Measurements from ENCODE around the gene ITGB8. TPM values are rescaled to one million over a fixed set of nuclear protein-coding genes. Genes with fewer than 3 reads are reported as not detected.

Gene ITGB8
- total RNA-seq, 3 donors from 2014 or later, result 0.10 to 0.19 (median 0.11) TPM

DNA sequence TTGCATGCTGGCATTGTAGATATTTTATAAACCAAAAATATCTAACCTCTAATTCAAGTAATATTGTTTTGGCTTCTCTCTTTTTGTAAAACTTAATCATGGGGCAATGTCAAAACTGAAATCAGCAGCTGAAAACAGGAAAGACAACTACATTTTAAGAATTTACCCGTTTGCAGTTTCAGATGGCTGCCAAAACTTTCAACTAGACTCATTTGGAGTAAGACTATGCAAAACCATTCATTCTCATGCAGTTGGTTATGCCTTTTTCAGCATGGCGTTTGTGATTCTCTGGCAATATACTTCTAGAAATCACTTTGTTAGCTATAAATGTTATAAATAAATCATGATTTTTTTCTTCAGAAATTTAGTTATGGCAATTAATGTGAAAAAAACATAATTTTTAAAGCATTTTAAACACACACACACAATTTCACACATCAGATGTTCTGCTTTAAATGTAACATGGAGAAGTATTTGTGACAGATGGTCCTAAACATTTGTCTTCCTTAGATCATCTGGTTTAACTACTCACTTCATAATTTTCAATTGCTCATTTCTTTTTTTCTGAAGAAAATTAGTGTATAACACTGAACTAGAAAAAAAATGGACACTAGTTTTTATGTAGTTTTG is 116.4 kb downstream of the ITGB8 start:
- Mint-ChIP-seq H3K4me1 (ENCODE audit: low read depth) (no peaks in the 10 kb centered on the region), H3K27me3 (ENCODE audit: low read depth) (no peaks in the 10 kb centered on the region), H3K4me3 (no peak overlapping the region), H3K9me3 (peaks cover 8% of the 10 kb centered on the region), H3K36me3 (ENCODE audit: insufficient read depth) (no peaks in the 10 kb centered on the region)
- ATAC-seq, result no peak
- DNase-seq, result no peak

DNA sequence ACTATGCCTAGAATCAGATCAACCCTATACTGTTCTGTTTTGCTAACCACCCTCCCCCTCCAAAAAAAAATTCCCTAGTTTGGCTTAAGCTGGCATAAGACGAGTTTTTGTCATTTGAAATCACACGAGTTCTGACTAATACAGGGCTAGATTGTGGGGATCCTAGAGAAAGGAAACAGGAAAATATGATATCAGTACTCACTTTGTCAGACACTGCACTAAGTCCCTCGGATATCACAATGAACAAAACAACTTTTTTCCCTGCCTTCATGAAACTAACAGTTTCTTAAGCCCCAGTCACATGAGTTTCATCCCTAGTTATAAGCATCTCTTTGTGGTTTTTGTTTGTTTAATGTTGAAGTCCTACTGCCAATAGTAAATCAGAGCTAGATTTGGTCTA is 118.5 kb downstream of the ITGB8 start:
- Mint-ChIP-seq H3K4me1 (ENCODE audit: low read depth) (no peaks in the 10 kb centered on the region), H3K27me3 (ENCODE audit: low read depth) (no peaks in the 10 kb centered on the region), H3K4me3 (no peak overlapping the region), H3K9me3 (peaks cover 8% of the 10 kb centered on the region), H3K36me3 (ENCODE audit: insufficient read depth) (no peaks in the 10 kb centered on the region)
- DNase-seq (no peak), ATAC-seq (no peak)

DNA sequence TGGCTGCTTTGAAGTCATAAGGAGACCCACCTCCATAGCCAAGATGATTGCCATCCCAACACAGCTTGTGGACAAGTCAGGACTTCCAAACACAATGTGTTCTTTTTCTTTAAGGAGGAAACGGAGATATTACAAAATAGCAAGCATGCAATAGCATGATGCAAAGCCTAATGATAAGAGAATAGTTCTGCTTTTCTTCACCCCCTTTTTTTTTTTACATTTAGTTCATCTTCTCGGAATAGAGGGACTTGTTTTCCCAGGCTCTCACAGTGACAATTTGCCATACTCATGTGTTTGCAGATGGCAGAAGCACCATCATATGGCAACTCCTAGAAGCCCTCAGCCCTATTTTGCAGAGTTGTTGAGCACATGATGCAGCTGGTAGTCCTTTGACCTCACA is 119.8 kb downstream of the ITGB8 start:
- Mint-ChIP-seq H3K9me3 (peaks cover 2% of the 10 kb centered on the region), H3K36me3 (ENCODE audit: insufficient read depth) (no peaks in the 10 kb centered on the region), H3K27me3 (ENCODE audit: low read depth) (no peaks in the 10 kb centered on the region), H3K4me3 (no peak overlapping the region), H3K4me1 (ENCODE audit: low read depth) (no peaks in the 10 kb centered on the region)
- no peak for DNase-seq
- ATAC-seq, result no peak

DNA sequence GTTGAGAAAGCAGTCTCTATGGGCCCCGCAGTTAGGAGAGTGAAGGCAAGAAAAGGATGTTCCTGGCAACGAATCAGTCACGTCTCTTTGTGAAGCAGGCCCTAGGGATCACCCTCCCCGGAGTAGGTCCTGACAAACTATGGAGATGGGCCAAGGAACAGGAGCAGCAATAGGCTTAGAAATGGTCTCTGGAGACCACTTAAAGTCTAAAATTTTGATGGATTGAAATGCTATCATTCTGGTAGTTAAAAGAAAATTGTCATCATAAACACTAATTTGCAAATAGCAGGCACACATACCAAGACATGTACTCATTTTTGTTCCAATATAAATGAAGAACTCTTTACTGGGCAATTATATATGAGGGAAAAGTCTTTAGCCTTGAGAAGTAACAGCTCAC is 123.5 kb downstream of the ITGB8 start:
- DNase-seq (no peak), ATAC-seq (no peak)
- Mint-ChIP-seq H3K9me3 (no peaks in the 10 kb centered on the region), H3K27me3 (ENCODE audit: low read depth) (no peaks in the 10 kb centered on the region), H3K36me3 (ENCODE audit: insufficient read depth) (no peaks in the 10 kb centered on the region), H3K4me1 (ENCODE audit: low read depth) (no peaks in the 10 kb centered on the region), H3K4me3 (no peak overlapping the region)

DNA sequence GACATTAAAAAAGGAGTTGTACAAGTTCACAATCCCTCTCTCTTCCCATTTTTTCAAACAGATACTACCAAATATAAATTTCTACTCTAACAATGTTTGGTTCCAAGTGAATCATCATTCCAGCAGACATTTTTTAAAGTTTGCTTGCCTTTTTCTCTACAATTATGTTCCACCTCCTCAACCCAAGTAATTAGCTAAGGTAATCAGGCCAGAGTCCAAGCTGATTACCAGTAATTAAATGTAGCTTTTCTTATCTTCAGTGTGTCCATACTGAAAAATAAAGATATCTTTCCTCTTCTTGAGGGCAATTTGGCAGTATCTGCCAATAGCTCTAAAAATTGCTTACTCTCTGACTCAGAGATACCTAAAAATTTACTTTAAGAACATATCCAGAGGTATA is 126.0 kb downstream of the ITGB8 start:
- Mint-ChIP-seq H3K4me1 (ENCODE audit: low read depth) (no peaks in the 10 kb centered on the region), H3K36me3 (ENCODE audit: insufficient read depth) (no peaks in the 10 kb centered on the region), H3K9me3 (no peaks in the 10 kb centered on the region), H3K4me3 (no peak overlapping the region), H3K27me3 (ENCODE audit: low read depth) (no peaks in the 10 kb centered on the region)
- no peak for DNase-seq
- ATAC-seq, result no peak

DNA sequence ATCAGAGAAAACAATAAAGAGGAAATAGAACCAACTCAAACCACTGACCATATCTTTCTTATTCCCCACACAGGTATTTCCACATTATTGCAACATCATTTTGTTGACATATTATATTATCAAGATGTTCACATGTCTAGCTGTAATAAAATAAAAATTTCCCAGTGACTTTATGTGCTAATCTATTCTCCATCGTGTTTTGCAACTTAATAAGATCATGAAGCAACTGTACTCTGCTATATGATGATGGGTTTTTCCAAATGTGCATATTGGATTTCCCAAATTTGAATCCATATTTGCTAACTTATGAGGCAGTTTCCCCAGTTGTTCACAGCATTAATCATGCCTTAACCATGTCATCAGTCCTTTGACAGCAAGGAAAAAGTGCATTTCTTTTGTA is 127.8 kb downstream of the ITGB8 start:
- Mint-ChIP-seq H3K36me3 (ENCODE audit: insufficient read depth) (no peaks in the 10 kb centered on the region), H3K9me3 (no peaks in the 10 kb centered on the region), H3K4me1 (ENCODE audit: low read depth) (no peaks in the 10 kb centered on the region), H3K27me3 (ENCODE audit: low read depth) (no peaks in the 10 kb centered on the region), H3K4me3 (no peak overlapping the region)
- DNase-seq, result no peak
- no peak for ATAC-seq

DNA sequence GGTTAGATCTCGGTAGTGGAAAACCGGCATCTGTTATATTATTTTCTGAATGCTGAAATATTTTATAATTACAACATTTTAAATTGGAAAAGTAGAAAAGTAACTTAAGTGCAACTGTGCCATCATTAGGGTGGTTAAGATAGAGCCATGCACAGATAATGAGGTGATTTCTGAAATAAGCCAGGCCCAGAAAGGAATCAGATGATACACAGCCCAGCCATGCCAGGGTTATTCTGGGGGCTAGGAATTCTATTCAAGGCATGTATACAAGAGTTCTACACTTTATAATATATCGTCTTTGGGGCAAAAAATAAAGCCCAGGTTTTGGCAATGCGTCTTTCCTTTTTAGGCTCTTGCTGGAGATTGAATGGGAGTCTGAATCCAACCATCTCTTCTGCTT is 128.7 kb downstream of the ITGB8 start:
- H3K36me3 Mint-ChIP-seq (ENCODE audit: insufficient read depth), result no peaks in the 10 kb centered on the region
- no peaks in the 10 kb centered on the region for H3K4me1 Mint-ChIP-seq (ENCODE audit: low read depth)
- DNase-seq, result no peak
- no peaks in the 10 kb centered on the region for H3K27me3 Mint-ChIP-seq (ENCODE audit: low read depth)
- no peaks in the 10 kb centered on the region for H3K9me3 Mint-ChIP-seq
- H3K4me3 Mint-ChIP-seq, result no peak overlapping the region
- no peak for ATAC-seq

- no peaks in the 10 kb centered on the region for H3K4me1 Mint-ChIP-seq (ENCODE audit: low read depth)
- DNase-seq, result no peak
- no peaks in the 10 kb centered on the region for H3K36me3 Mint-ChIP-seq (ENCODE audit: insufficient read depth)
- peaks cover 3% of the 10 kb centered on the region for H3K9me3 Mint-ChIP-seq
- ATAC-seq, result no peak
- H3K27me3 Mint-ChIP-seq (ENCODE audit: low read depth), result no peaks in the 10 kb centered on the region
- no peak overlapping the region for H3K4me3 Mint-ChIP-seq
These were observed 134.2 kb downstream of the ITGB8 start for GRCh38 chr7:20464891-20465290.

Other genes with a start within 250 kb of the ITGB8 start
- under 1 TPM; 0.19 to 0.34 (median 0.23) TPM for gene MACC1, start 113.5 kb upstream of the ITGB8 start, total RNA-seq